ENCODE data around the gene PTPN4. TPM values are rescaled to one million over a fixed set of nuclear protein-coding genes. Genes with fewer than 3 reads are reported as not detected.
A peak's percentile ranks its signal among the peaks of the same experiment; 100 is the strongest.

Gene PTPN4, protein sequence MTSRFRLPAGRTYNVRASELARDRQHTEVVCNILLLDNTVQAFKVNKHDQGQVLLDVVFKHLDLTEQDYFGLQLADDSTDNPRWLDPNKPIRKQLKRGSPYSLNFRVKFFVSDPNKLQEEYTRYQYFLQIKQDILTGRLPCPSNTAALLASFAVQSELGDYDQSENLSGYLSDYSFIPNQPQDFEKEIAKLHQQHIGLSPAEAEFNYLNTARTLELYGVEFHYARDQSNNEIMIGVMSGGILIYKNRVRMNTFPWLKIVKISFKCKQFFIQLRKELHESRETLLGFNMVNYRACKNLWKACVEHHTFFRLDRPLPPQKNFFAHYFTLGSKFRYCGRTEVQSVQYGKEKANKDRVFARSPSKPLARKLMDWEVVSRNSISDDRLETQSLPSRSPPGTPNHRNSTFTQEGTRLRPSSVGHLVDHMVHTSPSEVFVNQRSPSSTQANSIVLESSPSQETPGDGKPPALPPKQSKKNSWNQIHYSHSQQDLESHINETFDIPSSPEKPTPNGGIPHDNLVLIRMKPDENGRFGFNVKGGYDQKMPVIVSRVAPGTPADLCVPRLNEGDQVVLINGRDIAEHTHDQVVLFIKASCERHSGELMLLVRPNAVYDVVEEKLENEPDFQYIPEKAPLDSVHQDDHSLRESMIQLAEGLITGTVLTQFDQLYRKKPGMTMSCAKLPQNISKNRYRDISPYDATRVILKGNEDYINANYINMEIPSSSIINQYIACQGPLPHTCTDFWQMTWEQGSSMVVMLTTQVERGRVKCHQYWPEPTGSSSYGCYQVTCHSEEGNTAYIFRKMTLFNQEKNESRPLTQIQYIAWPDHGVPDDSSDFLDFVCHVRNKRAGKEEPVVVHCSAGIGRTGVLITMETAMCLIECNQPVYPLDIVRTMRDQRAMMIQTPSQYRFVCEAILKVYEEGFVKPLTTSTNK
- 100 to 1,000 TPM in 1 of 6 donors, 10 to 100 TPM in 5; 15.3 to 112 (median 35.9) TPM for total RNA-seq

DNA sequence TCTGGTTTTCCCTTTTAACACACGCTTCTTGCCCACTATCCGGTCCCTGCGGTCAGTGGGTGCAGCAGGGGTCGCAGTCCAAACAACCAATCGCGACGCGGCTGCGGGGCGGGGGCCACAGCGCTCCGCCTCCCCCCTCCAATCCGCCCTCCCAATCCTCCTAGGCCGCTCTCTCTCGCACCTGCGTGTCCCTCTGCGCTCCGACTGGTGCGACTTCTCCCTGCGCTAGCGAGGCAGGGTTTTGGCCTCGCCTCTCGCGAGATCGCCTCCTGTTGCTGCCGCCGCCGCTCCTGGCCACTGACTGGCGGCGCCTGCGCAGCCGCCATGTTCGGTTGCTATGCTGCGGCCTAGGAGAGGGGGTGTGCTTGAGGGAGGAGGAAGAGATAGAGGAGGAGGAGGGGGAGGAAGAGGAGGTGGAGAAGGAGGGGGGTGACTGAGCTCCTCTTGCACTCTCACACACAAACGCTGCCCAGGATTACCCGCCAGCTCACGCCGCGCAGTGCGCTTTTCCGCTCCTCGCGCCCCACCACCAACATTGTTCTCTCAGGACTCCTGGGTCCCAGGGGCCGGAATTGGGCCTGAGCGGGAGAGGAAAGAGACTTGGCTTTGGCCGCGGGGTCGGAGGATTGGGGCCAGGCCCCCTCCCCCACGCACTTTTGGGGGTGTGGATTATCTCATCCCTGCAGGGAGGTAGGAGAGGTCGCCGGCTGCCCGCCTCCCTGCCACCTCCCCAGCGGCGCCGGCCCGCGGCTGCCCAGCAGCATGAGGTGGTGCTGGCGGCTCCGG lies at the start of gene PTPN4:
Gene PTPN4 (plus strand): TSS at position 472 of the 786 bp plus-strand sequence. CDS start 49,932 bp downstream, outside the sequence.
- Histone ChIP-seq H3K27me3 (no peaks in the 10 kb centered on the region), H3K4me3 (peak within 1 kb of the TSS; percentile 75 to 91 (median 84)), H3K27ac (peak within 1 kb of the TSS; percentile 86 to 97 (median 92)), H3K36me3 (no peaks in the 10 kb centered on the region), H3K9me3 (no peaks in the 10 kb centered on the region), H3K4me1 (peaks cover 15 to 36% (median 17%) of the 10 kb centered on the region in 4 donors)
- DNase-seq = peak; percentile 97 to 98
- 0% methylated on average over 18 to 49 of the region's 59 CpGs for WGBS, 2 donors
- ATAC-seq (ENCODE audit: low FRiP score in 2 of 2) = peak; percentile 98 to 99
- TF ChIP-seq POLR2AphosphoS5 (IDR thresholded peaks at IDR 0.05) = peak; percentile 72 to 93
- TF ChIP-seq, protein P1, sequence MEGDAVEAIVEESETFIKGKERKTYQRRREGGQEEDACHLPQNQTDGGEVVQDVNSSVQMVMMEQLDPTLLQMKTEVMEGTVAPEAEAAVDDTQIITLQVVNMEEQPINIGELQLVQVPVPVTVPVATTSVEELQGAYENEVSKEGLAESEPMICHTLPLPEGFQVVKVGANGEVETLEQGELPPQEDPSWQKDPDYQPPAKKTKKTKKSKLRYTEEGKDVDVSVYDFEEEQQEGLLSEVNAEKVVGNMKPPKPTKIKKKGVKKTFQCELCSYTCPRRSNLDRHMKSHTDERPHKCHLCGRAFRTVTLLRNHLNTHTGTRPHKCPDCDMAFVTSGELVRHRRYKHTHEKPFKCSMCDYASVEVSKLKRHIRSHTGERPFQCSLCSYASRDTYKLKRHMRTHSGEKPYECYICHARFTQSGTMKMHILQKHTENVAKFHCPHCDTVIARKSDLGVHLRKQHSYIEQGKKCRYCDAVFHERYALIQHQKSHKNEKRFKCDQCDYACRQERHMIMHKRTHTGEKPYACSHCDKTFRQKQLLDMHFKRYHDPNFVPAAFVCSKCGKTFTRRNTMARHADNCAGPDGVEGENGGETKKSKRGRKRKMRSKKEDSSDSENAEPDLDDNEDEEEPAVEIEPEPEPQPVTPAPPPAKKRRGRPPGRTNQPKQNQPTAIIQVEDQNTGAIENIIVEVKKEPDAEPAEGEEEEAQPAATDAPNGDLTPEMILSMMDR (IDR thresholded peaks at IDR 0.05) = peak in 2 of 6 experiments; percentile 7 to 13
- TF ChIP-seq POLR2A (IDR thresholded peaks at IDR 0.05) = peak in 3 of 4 donors; percentile 54 to 92 (median 83)
- peak in 1 of 4 donors; percentile 15 for TF ChIP-seq EP300 (IDR thresholded peaks at IDR 0.05)

DNA sequence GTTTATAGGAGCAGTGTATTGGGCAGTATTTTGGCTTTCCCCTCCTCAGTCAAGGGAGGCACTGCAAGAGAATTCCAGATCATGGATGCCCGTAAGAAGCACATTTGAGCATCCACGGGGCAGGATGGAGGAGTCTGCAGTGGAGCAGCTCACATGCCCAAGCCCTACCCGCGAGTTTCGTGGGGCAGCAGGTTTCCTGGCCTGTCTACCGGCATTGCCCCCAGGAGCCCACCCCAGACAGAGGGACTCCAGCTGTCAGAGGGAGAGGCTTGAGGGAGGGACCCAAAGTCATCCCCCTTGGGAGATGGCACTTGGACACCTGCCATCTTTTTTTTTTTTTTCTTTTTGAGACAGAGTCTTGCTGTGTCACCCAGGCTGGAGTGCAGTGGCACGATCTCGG lies 49.4 kb upstream of the PTPN4 start:
- Histone ChIP-seq H3K27me3 (no peaks in the 10 kb centered on the region), H3K9me3 (peaks cover 0 to 1% (median 0%) of the 10 kb centered on the region in 4 donors), H3K4me3 (no peak overlapping the region), H3K27ac (no peak overlapping the region), H3K4me1 (no peaks in the 10 kb centered on the region), H3K36me3 (no peaks in the 10 kb centered on the region)
- 92 to 94% methylated on average over 8 of the region's 8 CpGs for WGBS, 2 donors
- TF ChIP-seq POLR2A (IDR thresholded peaks at IDR 0.05) (no peak), POLR2AphosphoS5 (IDR thresholded peaks at IDR 0.05) (no peak), EP300 (IDR thresholded peaks at IDR 0.05) (no peak)
- TF ChIP-seq, protein P1 (IDR thresholded peaks at IDR 0.05) = no peak
- ATAC-seq (ENCODE audit: low FRiP score in 2 of 2) (no peak), DNase-seq (no peak)

DNA sequence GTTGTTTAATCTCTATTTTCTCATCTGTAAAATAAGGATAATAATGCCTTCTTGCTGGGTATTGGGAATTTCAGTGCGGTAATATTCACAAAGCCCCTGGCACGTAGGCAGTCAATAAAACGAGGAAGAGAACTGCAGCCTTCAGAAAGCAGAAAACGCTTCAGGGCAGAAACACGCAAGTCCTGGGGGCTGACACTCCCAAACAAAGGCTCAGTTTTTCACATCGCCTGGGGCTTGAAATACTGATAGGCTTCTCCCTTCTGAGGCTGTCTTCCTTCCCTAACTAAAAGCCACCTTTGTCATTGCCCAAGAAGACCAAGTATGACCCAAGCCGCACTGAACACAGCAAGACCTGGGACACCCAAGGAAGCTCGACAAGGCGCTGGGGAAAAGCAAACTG lies 48.4 kb upstream of the PTPN4 start:
- 92 to 93% methylated on average over 9 of the region's 9 CpGs for WGBS, 2 donors
- ATAC-seq (ENCODE audit: low FRiP score in 2 of 2) = no peak

DNA sequence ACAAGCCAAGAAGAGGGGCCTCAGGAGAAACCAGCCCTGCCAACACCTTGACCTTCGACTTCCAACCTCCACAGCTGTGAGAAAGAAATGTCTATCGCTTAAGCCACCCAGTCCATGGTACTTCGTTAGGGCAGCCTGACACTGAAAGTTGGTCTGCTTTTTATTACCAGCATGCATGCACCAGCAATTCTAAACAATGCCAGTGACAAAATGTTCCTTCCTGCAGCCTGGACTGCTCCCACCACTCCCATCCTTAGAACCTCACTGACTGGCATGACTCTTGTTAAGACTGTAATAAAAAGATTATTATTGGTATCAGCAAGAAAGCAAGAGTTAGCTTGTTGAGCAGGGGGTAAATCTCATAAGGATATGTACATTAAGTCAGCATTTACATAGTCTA lies 47.2 kb upstream of the PTPN4 start:
- Histone ChIP-seq H3K27ac (no peak overlapping the region), H3K36me3 (no peaks in the 10 kb centered on the region), H3K4me3 (no peak overlapping the region), H3K9me3 (no peaks in the 10 kb centered on the region), H3K27me3 (no peaks in the 10 kb centered on the region), H3K4me1 (no peaks in the 10 kb centered on the region)
- TF ChIP-seq POLR2A (IDR thresholded peaks at IDR 0.05) = no peak
- no peak for TF ChIP-seq POLR2AphosphoS5 (IDR thresholded peaks at IDR 0.05)
- TF ChIP-seq, protein P1 (IDR thresholded peaks at IDR 0.05) = no peak
- no peak for TF ChIP-seq EP300 (IDR thresholded peaks at IDR 0.05)
- 82 to 85% methylated on average over 3 of the region's 3 CpGs for WGBS, 2 donors
- no peak for DNase-seq
- no peak for ATAC-seq (ENCODE audit: low FRiP score in 2 of 2)

More for the DNA sequence above, 48.4 kb upstream of the PTPN4 start:
- H3K27me3 ChIP-seq = no peaks in the 10 kb centered on the region
- H3K27ac ChIP-seq = no peak overlapping the region
- no peaks in the 10 kb centered on the region for H3K4me1 ChIP-seq
- no peak for DNase-seq
- H3K36me3 ChIP-seq = no peaks in the 10 kb centered on the region
- no peaks in the 10 kb centered on the region for H3K9me3 ChIP-seq
- no peak overlapping the region for H3K4me3 ChIP-seq
- TF ChIP-seq POLR2A (IDR thresholded peaks at IDR 0.05) = no peak
- TF ChIP-seq EP300 (IDR thresholded peaks at IDR 0.05) = no peak
- TF ChIP-seq, protein P1 (IDR thresholded peaks at IDR 0.05) = no peak
- no peak for TF ChIP-seq POLR2AphosphoS5 (IDR thresholded peaks at IDR 0.05)
